GM12878 (cell line): Measurements from ENCODE around the gene KLC4. TPM values are rescaled to one million over a fixed set of nuclear protein-coding genes. Genes with fewer than 3 reads are reported as not detected.

Source experiments
- ATAC-seq: fragments of 200-7000 bp; cut with Tn5 transposase; 3 replicates; pipeline ENCODE4 v1.9.1; 2020; ENCODE audit warnings: mild to moderate bottlenecking, moderate library complexity
- BruUV-seq: library from RNA; stranded (reverse); fragments of 400-500 nt; replicated peaks from 2 replicates; lab custom pipeline; 2021; lab: Mats Ljungman, UMichigan
- CTCF ChIA-PET: fragments of 300-600 bp; sonication (Branson Sonifier 250); formaldehyde crosslinking; extraction: SDS; loops from one replicate; lab custom pipeline; 2021; ENCODE audit warnings: inconsistent platforms; lab: Yijun Ruan, JAX
- POLR2A ChIA-PET: fragments of 350-600 bp; formaldehyde crosslinking; extraction: SDS; loops from one replicate; lab custom pipeline; 2021; ENCODE audit warnings: inconsistent platforms; lab: Charles Lee
- RAD21 ChIA-PET: fragments of 300-600 bp; sonication (Branson Sonifier 250); formaldehyde crosslinking; loops from one replicate; lab custom pipeline; 2023; ENCODE audit warnings: antibody characterized with exemption; ENCODE audit not compliant: unreplicated experiment; lab: Charles Lee
- SMC1A ChIA-PET: fragments of 300-600 bp; sonication (Branson Sonifier 250); formaldehyde crosslinking; loops from one replicate; lab custom pipeline; 2023; ENCODE audit not compliant: unreplicated experiment, uncharacterized antibody; lab: Charles Lee
- DNase-seq: peaks from one replicate; pipeline ENCODE4 v3.0.0-alpha.2; 2011; ENCODE audit warnings: low read depth, low spot score
- FAIRE-seq: peaks from 3 replicates; lab custom pipeline; 2011; peaks lifted over from hg19 to GRCh38; lab: Jason Lieb, UNC
- H2AFZ ChIP-seq: 2 replicates; pipeline ENCODE4 v1.6.0; 2011; ENCODE audit warnings: low read depth, low read length, control low read depth; ENCODE audit not compliant: control insufficient read depth
- H3K27ac ChIP-seq: 2 replicates; pipeline ENCODE4 v1.5.1; 2011; ENCODE audit warnings: control low read depth; ENCODE audit not compliant: control insufficient read depth, insufficient read depth
- H3K27me3 ChIP-seq, 2 experiments: replicated peaks in 1 of 2; 2 replicates each; pipeline versions ENCODE4 v1.6.0 to v1.6.1; 2011; ENCODE audit warnings: low read length in 1 of 2; ENCODE audit not compliant: control insufficient read depth in 2 of 2, insufficient read depth in 2 of 2
- H3K36me3 ChIP-seq, 2 experiments: 2 replicates each; pipeline ENCODE4 v1.5.1; 2011; ENCODE audit warnings: low read length in 1 of 2; ENCODE audit not compliant: control insufficient read depth in 2 of 2, insufficient read depth in 2 of 2
- H3K4me1 ChIP-seq: 2 replicates; pipeline ENCODE4 v1.6.1; 2011; ENCODE audit warnings: mild to moderate bottlenecking, low read length, moderate library complexity, mixed read lengths; ENCODE audit not compliant: control insufficient read depth, insufficient read depth
- H3K4me2 ChIP-seq: 2 replicates; pipeline ENCODE4 v1.6.0; 2011; ENCODE audit warnings: control low read depth; ENCODE audit not compliant: control insufficient read depth, insufficient read depth
- H3K4me3 ChIP-seq: fragments of 200-600 bp; sonication (generic); 2 replicates; pipeline ENCODE4 v1.5.1; 2016
- H3K79me2 ChIP-seq: 2 replicates; pipeline ENCODE4 v1.6.0; 2011; ENCODE audit warnings: low read length; ENCODE audit not compliant: control insufficient read depth, insufficient read depth
- H3K9ac ChIP-seq: 2 replicates; pipeline ENCODE4 v1.8.0; 2011; ENCODE audit warnings: low read length, control low read depth, mixed read lengths; ENCODE audit not compliant: control insufficient read depth, insufficient read depth
- H3K9me3 ChIP-seq: replicated peaks from 3 replicates; pipeline ENCODE4 v1.5.1; 2011; ENCODE audit warnings: mild to moderate bottlenecking, low read length; ENCODE audit not compliant: control insufficient read depth, insufficient read depth
- H4K20me1 ChIP-seq: 2 replicates; pipeline ENCODE4 v1.6.0; 2011; ENCODE audit not compliant: control insufficient read depth, insufficient read depth
- DPF2 ChIP-seq: fragments of 450-650 bp; IDR thresholded peaks from 2 replicates; pipeline ENCODE4 v1.6.1; 2017; ENCODE audit warnings: mild to moderate bottlenecking
- JUND ChIP-seq: IDR thresholded peaks from 2 replicates; pipeline ENCODE4 v1.6.1; 2012; ENCODE audit warnings: low read depth, mild to moderate bottlenecking, low read length, improper control_type of control experiment, moderate library complexity
- POLR2A ChIP-seq: IDR thresholded peaks from 2 replicates; pipeline ENCODE4 v1.6.1; 2011; ENCODE audit warnings: low read depth, mild to moderate bottlenecking, low read length
- POU2F2 ChIP-seq: IDR thresholded peaks from 3 replicates; pipeline ENCODE4 v1.6.1; 2011; ENCODE audit warnings: low read depth, mild to moderate bottlenecking, low read length, borderline replicate concordance
- SUZ12 ChIP-seq: fragments of 200-600 bp; sonication (generic); IDR thresholded peaks from one replicate; pipeline ENCODE4 v1.6.1; 2018; ENCODE audit warnings: antibody characterized with exemption, mild to moderate bottlenecking; ENCODE audit not compliant: unreplicated experiment
- ZZZ3 ChIP-seq: IDR thresholded peaks from 2 replicates; pipeline ENCODE4 v1.6.1; 2011; ENCODE audit warnings: low read depth; ENCODE audit not compliant: control insufficient read depth, insufficient read length
- WGBS: methylation state at CpG from one replicate; pipeline ENCODE4 v1.1.6; 2016; ENCODE audit warnings: low lambda C conversion rate; ENCODE audit not compliant: insufficient replicate concordance, insufficient coverage; ENCODE audit errors: missing lambda C conversion rate; 5-methylcytosine and 5-hydroxymethylcytosine counted together
- in situ Hi-C: fragments of 300-500 bp; cut with MboI; formaldehyde crosslinking; loops from 9 replicates; pipeline ENCODE4 v1.14.3; 2018; ENCODE audit warnings: mixed read lengths
- intact Hi-C: fragments of 100-400 bp; cut with micrococcal nuclease; formaldehyde crosslinking; loops from one replicate; pipeline ENCODE4 v1.14.2; 2022; ENCODE audit not compliant: unreplicated experiment
- polyA plus RNA-seq, 11 experiments: library from polyadenylated mRNA; depleted of rRNA in 4 of 11; unstranded in 6 of 11; stranded (reverse) in 5 of 11; fragments of >200 nt; fragmentation: Nextera tagmentation in 4 of 11; fragmentation: Illumina TruSeq in 1 of 11; extraction: Ambion mirVana in 4 of 11; extraction: Trizol in 1 of 11; gene quantifications; 1 replicate in 1 of 11; 2 replicates in 10 of 11; pipeline versions ENCODE4 v1.2.1 to v1.2.3, GENCODE V29; 2011 to 2016; ENCODE audit warnings: inconsistent platforms in 2 of 11, missing spikeins in 2 of 11, low read depth in 1 of 11
- total RNA-seq, 4 experiments: library from RNA; depleted of rRNA in 3 of 4; stranded (reverse); fragments of >200 nt in 3 of 4; fragmentation: Illumina TruSeq in 1 of 4; extraction: Trizol in 1 of 4; gene quantifications; 2 replicates each; pipeline versions ENCODE4 v1.2.1 to v1.2.3, GENCODE V29; 2013 to 2021
- TF ChIP-seq, protein P1 (sequence below): IDR thresholded peaks from 2 replicates; pipeline ENCODE4 v1.6.1; 2011; ENCODE audit warnings: borderline replicate concordance, low read depth, mild to moderate bottlenecking, moderate library complexity, mixed read lengths, low read length; ENCODE audit not compliant: insufficient read depth; ENCODE audit errors: extremely low read length
- TF ChIP-seq, protein P2 (sequence below): fragments of 450-650 bp; IDR thresholded peaks from 2 replicates; pipeline ENCODE4 v1.6.1; 2017; ENCODE audit warnings: mild to moderate bottlenecking, moderate library complexity
- TF ChIP-seq, protein P3 (sequence below): fragments of 450-650 bp; conservative IDR thresholded peaks from 2 replicates; pipeline ENCODE4 v1.6.1; 2017; ENCODE audit warnings: mild to moderate bottlenecking, moderate library complexity
- TF ChIP-seq, protein P4 (sequence below): fragments of 450-650 bp; IDR thresholded peaks from 2 replicates; pipeline ENCODE4 v1.6.1; 2017; ENCODE audit warnings: low read depth, mild to moderate bottlenecking, moderate library complexity

Gene KLC4
- total and polyA plus RNA-seq, 10 of the 15 experiments (the other 5 are each of a cell fraction or from before 2014, with no cell fraction given), result 0.90 to 13.4 (median 6.9) TPM

DNA sequence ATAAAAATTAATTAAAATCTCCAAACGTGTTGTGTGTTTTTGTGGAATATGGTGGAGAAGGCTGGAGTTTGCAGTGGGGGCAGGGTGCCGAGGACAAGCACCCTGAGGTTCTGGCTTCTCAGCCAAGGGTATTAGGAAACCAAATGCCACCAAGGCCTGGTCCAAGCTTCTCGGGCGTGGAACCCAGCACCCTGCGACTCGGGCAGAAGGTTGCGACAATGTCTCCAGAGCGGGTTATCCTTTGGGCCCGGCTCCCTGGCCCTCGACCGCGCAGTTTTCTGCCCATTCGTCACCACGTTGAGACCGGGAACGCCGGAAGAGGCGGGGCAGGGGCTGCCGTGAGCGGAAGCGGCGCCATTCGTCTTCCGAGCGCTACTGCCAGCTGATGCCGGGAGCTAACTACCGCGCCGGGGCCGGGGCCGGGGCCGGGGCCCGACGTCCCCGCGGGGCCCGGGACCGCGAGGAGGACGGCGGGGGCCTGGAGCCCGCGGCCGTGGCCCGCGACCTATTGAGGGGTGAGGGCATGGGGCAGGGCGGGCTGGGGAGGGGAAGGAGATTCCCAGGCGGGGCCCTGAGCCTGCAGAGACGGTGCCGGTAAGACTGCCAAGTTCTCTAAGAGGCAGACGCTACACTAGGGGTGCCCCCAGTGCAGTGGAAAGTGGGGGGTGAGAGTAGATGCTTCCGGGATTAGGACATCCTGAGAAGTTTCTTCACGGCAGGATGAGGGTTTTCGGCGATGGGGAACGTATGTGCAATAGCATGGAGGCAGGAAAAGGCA is 38.0 kb upstream of the KLC4 start, which contains the start of gene RRP36:
Gene RRP36, plus strand, starts transcription at position 354 of the 778 bp plus-strand sequence. Its CDS starts 32 bp downstream, at position 386.
- peaks cover 3% of the 10 kb centered on the region; the same call in 1 of the 2 replicates for H4K20me1 ChIP-seq
- peaks cover 21% of the 10 kb centered on the region for H3K79me2 ChIP-seq
- peak within 1 kb of the TSS; percentile 85 for H3K4me2 ChIP-seq
- BruUV-seq, result TSS peak; percentile 56
- DNase-seq (no peak), FAIRE-seq (no peak), ATAC-seq (peak; percentile 98)
- H3K27ac ChIP-seq, result peak within 1 kb of the TSS; percentile 77
- H3K4me3 ChIP-seq, result peak within 1 kb of the TSS; percentile 100
- H3K9me3 ChIP-seq, result no peaks in the 10 kb centered on the region
- H2AFZ ChIP-seq, result peak within 1 kb of the TSS; percentile 70
- intact Hi-C loops, result no loop called here
- peaks cover 4 to 15% of the 10 kb centered on the region in 2 experiments for H3K36me3 ChIP-seq
- peaks cover 14% of the 10 kb centered on the region for H3K4me1 ChIP-seq
- 1% methylated on average over 29 of the region's 56 CpGs for WGBS
- no peaks in the 10 kb centered on the region for H3K27me3 ChIP-seq
- ChIA-PET CTCF (interaction anchor here (0.6 to 1.7 kb wide), 2 partner anchors 122 to 348 kb away, joined by 3 to 7 read pairs; no protein-coding TSS in a partner anchor), RAD21 (interaction anchor here (1.4 to 2.0 kb wide), 2 partner anchors 8 to 42 kb away, joined by 3 to 5 read pairs; partner anchors contain the start of genes KLHDC3, MEA1 and PEX6), POLR2A (interaction anchor here (0.5 to 3.4 kb wide), 11 partner anchors 7 to 127 kb away, joined by 3 to 12 read pairs (median 4); partner anchors contain the start of genes CUL7, KLC4, KLHDC3 and MRPL2), SMC1A (interaction anchor here (1.0 to 2.0 kb wide), 3 partner anchors 9 to 119 kb away, joined by 3 to 5 read pairs (median 3); partner anchors contain the start of gene CUL7)
- peak within 1 kb of the TSS; percentile 80 for H3K9ac ChIP-seq
- in situ Hi-C loops, result no loop called here
- TF ChIP-seq POU2F2 (peak; percentile 55; the same call in 1 of the 3 replicates), SUZ12 (no peak), JUND (no peak), DPF2 (no peak), ZZZ3 (no peak), POLR2A (peak; percentile 83)
- TF ChIP-seq, protein P1, sequence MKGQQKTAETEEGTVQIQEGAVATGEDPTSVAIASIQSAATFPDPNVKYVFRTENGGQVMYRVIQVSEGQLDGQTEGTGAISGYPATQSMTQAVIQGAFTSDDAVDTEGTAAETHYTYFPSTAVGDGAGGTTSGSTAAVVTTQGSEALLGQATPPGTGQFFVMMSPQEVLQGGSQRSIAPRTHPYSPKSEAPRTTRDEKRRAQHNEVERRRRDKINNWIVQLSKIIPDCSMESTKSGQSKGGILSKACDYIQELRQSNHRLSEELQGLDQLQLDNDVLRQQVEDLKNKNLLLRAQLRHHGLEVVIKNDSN, result no peak
- TF ChIP-seq, protein P2, sequence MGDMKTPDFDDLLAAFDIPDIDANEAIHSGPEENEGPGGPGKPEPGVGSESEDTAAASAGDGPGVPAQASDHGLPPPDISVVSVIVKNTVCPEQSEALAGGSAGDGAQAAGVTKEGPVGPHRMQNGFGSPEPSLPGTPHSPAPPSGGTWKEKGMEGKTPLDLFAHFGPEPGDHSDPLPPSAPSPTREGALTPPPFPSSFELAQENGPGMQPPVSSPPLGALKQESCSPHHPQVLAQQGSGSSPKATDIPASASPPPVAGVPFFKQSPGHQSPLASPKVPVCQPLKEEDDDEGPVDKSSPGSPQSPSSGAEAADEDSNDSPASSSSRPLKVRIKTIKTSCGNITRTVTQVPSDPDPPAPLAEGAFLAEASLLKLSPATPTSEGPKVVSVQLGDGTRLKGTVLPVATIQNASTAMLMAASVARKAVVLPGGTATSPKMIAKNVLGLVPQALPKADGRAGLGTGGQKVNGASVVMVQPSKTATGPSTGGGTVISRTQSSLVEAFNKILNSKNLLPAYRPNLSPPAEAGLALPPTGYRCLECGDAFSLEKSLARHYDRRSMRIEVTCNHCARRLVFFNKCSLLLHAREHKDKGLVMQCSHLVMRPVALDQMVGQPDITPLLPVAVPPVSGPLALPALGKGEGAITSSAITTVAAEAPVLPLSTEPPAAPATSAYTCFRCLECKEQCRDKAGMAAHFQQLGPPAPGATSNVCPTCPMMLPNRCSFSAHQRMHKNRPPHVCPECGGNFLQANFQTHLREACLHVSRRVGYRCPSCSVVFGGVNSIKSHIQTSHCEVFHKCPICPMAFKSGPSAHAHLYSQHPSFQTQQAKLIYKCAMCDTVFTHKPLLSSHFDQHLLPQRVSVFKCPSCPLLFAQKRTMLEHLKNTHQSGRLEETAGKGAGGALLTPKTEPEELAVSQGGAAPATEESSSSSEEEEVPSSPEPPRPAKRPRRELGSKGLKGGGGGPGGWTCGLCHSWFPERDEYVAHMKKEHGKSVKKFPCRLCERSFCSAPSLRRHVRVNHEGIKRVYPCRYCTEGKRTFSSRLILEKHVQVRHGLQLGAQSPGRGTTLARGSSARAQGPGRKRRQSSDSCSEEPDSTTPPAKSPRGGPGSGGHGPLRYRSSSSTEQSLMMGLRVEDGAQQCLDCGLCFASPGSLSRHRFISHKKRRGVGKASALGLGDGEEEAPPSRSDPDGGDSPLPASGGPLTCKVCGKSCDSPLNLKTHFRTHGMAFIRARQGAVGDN, result peak; percentile 81
- TF ChIP-seq, protein P3, sequence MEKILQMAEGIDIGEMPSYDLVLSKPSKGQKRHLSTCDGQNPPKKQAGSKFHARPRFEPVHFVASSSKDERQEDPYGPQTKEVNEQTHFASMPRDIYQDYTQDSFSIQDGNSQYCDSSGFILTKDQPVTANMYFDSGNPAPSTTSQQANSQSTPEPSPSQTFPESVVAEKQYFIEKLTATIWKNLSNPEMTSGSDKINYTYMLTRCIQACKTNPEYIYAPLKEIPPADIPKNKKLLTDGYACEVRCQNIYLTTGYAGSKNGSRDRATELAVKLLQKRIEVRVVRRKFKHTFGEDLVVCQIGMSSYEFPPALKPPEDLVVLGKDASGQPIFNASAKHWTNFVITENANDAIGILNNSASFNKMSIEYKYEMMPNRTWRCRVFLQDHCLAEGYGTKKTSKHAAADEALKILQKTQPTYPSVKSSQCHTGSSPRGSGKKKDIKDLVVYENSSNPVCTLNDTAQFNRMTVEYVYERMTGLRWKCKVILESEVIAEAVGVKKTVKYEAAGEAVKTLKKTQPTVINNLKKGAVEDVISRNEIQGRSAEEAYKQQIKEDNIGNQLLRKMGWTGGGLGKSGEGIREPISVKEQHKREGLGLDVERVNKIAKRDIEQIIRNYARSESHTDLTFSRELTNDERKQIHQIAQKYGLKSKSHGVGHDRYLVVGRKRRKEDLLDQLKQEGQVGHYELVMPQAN, result peak; percentile 91
- TF ChIP-seq, protein P4, sequence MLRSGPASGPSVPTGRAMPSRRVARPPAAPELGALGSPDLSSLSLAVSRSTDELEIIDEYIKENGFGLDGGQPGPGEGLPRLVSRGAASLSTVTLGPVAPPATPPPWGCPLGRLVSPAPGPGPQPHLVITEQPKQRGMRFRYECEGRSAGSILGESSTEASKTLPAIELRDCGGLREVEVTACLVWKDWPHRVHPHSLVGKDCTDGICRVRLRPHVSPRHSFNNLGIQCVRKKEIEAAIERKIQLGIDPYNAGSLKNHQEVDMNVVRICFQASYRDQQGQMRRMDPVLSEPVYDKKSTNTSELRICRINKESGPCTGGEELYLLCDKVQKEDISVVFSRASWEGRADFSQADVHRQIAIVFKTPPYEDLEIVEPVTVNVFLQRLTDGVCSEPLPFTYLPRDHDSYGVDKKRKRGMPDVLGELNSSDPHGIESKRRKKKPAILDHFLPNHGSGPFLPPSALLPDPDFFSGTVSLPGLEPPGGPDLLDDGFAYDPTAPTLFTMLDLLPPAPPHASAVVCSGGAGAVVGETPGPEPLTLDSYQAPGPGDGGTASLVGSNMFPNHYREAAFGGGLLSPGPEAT, result no peak
